Panc1 (cell line): ENCODE results near the gene PRKCZ. TPM values are rescaled to one million over a fixed set of nuclear protein-coding genes. Genes with fewer than 3 reads are reported as not detected.
A peak's percentile ranks its signal among the peaks of the same experiment; 100 is the strongest.

Experiments used
- ATAC-seq: fragments of 200-7000 bp; cut with Tn5 transposase; 2 replicates; pipeline ENCODE4 v1.9.1; 2020; ENCODE audit warnings: mild to moderate bottlenecking, moderate library complexity
- BruUV-seq: library from RNA; stranded (reverse); fragments of 400-500 nt; replicated peaks from 2 replicates; lab custom pipeline; 2021; lab: Mats Ljungman, UMichigan
- CTCF ChIA-PET: fragments of 300-600 bp; sonication (Branson Sonifier 250); formaldehyde crosslinking; loops from one replicate; lab custom pipeline; 2022; ENCODE audit warnings: antibody characterized with exemption; lab: Charles Lee
- POLR2A ChIA-PET: fragments of 300-600 bp; sonication (Branson Sonifier 250); formaldehyde crosslinking; loops from one replicate; lab custom pipeline; 2022; ENCODE audit warnings: antibody characterized with exemption; lab: Charles Lee
- DNase-seq: peaks from one replicate; pipeline ENCODE4 v3.0.0-alpha.2; 2010; ENCODE audit warnings: low read depth, low spot score
- H3K27ac ChIP-seq: 2 replicates; pipeline ENCODE4 v1.5.1; 2011; ENCODE audit warnings: mild to moderate bottlenecking, low read length, inconsistent platforms
- H3K27me3 ChIP-seq: fragments of 200-500 bp; sonication (Bioruptor generic); 2 replicates; pipeline ENCODE4 v1.6.0; 2014; ENCODE audit warnings: low read length, inconsistent platforms; ENCODE audit not compliant: control insufficient read depth, insufficient read depth
- H3K36me3 ChIP-seq: fragments of 200-500 bp; sonication (Bioruptor generic); 2 replicates; pipeline ENCODE4 v1.5.1; 2014; ENCODE audit warnings: inconsistent platforms, mild to moderate bottlenecking, low read length, moderate library complexity; ENCODE audit not compliant: control insufficient read depth, insufficient read depth
- H3K4me1 ChIP-seq: 2 replicates; pipeline ENCODE4 v1.5.1; 2011; ENCODE audit warnings: inconsistent platforms, mild to moderate bottlenecking, low read length, moderate library complexity; ENCODE audit not compliant: control insufficient read depth, insufficient read depth
- H3K4me3 ChIP-seq, 2 experiments: 2 replicates each; pipeline ENCODE4 v1.5.1; 2011 to 2012; ENCODE audit warnings: low read depth in 2 of 2, low read length in 2 of 2, mild to moderate bottlenecking in 2 of 2, inconsistent platforms in 1 of 2, moderate library complexity in 1 of 2
- H3K9me3 ChIP-seq: fragments of 200-500 bp; sonication (Bioruptor generic); 2 replicates; pipeline ENCODE4 v1.5.1; 2014; ENCODE audit warnings: low read depth, mild to moderate bottlenecking, inconsistent platforms, low read length, moderate library complexity; ENCODE audit not compliant: control insufficient read depth, insufficient read depth
- POLR2AphosphoS5 ChIP-seq: IDR thresholded peaks from 2 replicates; pipeline ENCODE4 v1.6.1; 2012; ENCODE audit warnings: mild to moderate bottlenecking, low read depth, low read length, moderate library complexity
- SIN3A ChIP-seq: IDR thresholded peaks from 2 replicates; pipeline ENCODE4 v1.6.1; 2012; ENCODE audit warnings: low read depth, mild to moderate bottlenecking, low read length, moderate library complexity, borderline replicate concordance; ENCODE audit not compliant: insufficient read depth
- TCF7L2 ChIP-seq: IDR thresholded peaks from 2 replicates; pipeline ENCODE4 v1.6.1; 2011; ENCODE audit warnings: mild to moderate bottlenecking, low read depth, low read length, inconsistent platforms
- in situ Hi-C: cut with HindIII; loops from 2 replicates; pipeline ENCODE4 v1.10.0; 2016; ENCODE audit warnings: low sequenced_read_pairs, low pct_unique_long_range_greater_than_20kb
- intact Hi-C: fragments of 100-400 bp; cut with micrococcal nuclease; formaldehyde crosslinking; loops from one replicate; pipeline ENCODE4 v1.10.0; 2022; ENCODE audit not compliant: unreplicated experiment
- total RNA-seq: library from RNA; stranded (reverse); gene quantifications from one replicate; pipeline ENCODE4 v1.2.1, GENCODE V29; 2021; ENCODE audit not compliant: unreplicated experiment
- TF ChIP-seq, protein P1 (sequence below): fragments of 450-650 bp; IDR thresholded peaks from 2 replicates; pipeline ENCODE4 v1.5.1; 2017; ENCODE audit warnings: mild to moderate bottlenecking
- TF ChIP-seq, protein P2 (sequence below), 2 experiments: IDR thresholded peaks; 2 replicates each; pipeline ENCODE4 v1.6.1; 2011 to 2012; ENCODE audit warnings: low read depth in 2 of 2, control low read depth in 1 of 2, low read length in 1 of 2, mild to moderate bottlenecking in 1 of 2, moderate library complexity in 1 of 2; ENCODE audit not compliant: insufficient read depth in 1 of 2

Gene PRKCZ
- total RNA-seq, 1 experiment from 2014 or later, result 26.7 TPM

DNA sequence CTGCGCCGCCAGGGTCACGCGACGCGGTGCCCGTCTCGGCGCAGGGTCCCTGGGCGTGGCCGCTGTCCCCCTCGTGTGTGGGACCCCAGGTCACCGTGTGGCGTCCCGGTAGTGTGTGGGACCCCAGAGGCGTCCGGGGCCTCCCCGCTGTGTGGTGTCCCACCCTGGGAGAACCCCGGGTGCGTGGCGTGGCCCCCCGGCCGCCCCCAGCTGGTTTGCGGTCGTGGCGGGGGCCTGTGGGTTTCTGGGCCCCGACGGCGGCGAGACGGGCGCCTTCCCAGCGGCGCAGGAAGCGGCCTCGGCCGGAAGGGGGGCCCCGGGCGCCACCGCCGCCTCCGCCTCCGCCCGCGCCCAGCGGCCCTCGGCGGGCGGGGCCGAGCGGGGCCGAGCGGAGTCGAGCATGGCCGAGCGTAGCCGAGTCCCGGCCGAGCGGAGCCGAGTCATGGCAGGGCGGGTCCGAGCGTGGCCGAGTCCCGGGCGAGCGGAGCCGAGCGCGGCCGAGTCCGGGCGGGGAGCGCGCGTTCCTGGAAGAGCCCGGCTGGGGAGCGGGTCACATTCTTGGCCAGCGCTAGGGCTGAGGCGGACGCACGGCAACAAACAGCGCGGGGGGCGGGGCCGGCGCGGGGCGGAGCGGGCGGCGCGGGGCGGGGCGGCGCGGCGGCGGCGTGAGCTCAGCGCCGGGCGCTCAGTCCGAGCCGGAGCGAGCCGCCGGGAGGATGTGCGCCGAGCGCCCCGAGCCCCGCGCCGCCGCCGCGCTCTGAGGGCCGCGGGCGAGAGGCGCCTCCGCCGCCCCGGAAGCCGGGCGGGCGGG, 177.3 kb downstream of the PRKCZ start:
- H3K4me1 ChIP-seq, result peaks cover 12% of the 10 kb centered on the region
- BruUV-seq, result no TSS peak
- no peak for DNase-seq
- H3K4me3 ChIP-seq, result peak overlapping the region; percentile 58 to 61
- H3K27me3 ChIP-seq, result no peaks in the 10 kb centered on the region
- CTCF ChIA-PET, result interaction anchor here (0.5 to 0.6 kb wide), 2 partner anchors 28 to 38 kb away, joined by 5 to 10 read pairs; no protein-coding TSS in a partner anchor
- H3K9me3 ChIP-seq, result no peaks in the 10 kb centered on the region
- intact Hi-C loops (no loop called here), in situ Hi-C loops (no loop called here)
- H3K36me3 ChIP-seq, result peaks cover 2% of the 10 kb centered on the region; the same call in 1 of the 2 replicates
- TF ChIP-seq TCF7L2 (no peak), POLR2AphosphoS5 (0 out of 2 replicates have a peak, but pooled peaks have one; percentile 36)
- ATAC-seq, result peak; percentile 86
- peak overlapping the region; percentile 71 for H3K27ac ChIP-seq
- POLR2A ChIA-PET, result interaction anchor here (0.6 kb wide), 1 partner anchor 160 kb away, joined by 3 read pairs; no protein-coding TSS in a partner anchor

DNA sequence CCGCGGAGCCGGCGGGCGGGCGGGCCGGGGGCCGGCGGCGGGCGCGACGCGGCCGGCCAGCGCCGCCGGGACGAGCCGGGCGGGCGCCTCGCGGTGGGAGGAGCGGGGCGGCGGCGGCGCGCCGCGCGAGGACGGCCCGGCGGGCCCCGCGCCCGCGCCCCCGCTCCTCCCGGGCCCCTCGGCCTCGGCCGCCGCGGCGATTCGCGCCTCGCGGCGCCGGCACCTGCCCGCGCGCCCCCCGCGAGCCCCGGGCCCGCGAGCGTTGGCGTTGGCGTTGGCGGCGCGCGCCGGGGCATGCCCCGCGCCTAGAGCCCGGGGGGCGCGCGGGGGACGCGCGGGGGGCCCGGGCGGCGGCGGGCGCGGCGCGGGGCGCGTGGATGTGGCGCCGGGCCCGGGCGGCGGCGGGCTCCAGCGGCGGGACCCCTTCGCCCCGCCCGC, 178.0 kb downstream of the PRKCZ start, which contains the start of gene SKI:
SKI (plus strand) TSS at position 163 of the 438 bp plus-strand sequence. CDS start 448 bp downstream, outside the sequence.
- in situ Hi-C loops (no loop called here), intact Hi-C loops (no loop called here)
- ChIA-PET CTCF (no interaction called here), POLR2A (no interaction called here)
- peak within 1 kb of the TSS; percentile 85 for H3K27ac ChIP-seq
- peak within 1 kb of the TSS; percentile 61 to 68 for H3K4me3 ChIP-seq
- TF ChIP-seq SIN3A (no peak), POLR2AphosphoS5 (no peak), TCF7L2 (no peak)
- TF ChIP-seq, protein P1, sequence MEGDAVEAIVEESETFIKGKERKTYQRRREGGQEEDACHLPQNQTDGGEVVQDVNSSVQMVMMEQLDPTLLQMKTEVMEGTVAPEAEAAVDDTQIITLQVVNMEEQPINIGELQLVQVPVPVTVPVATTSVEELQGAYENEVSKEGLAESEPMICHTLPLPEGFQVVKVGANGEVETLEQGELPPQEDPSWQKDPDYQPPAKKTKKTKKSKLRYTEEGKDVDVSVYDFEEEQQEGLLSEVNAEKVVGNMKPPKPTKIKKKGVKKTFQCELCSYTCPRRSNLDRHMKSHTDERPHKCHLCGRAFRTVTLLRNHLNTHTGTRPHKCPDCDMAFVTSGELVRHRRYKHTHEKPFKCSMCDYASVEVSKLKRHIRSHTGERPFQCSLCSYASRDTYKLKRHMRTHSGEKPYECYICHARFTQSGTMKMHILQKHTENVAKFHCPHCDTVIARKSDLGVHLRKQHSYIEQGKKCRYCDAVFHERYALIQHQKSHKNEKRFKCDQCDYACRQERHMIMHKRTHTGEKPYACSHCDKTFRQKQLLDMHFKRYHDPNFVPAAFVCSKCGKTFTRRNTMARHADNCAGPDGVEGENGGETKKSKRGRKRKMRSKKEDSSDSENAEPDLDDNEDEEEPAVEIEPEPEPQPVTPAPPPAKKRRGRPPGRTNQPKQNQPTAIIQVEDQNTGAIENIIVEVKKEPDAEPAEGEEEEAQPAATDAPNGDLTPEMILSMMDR, result no peak
- TF ChIP-seq, protein P2, sequence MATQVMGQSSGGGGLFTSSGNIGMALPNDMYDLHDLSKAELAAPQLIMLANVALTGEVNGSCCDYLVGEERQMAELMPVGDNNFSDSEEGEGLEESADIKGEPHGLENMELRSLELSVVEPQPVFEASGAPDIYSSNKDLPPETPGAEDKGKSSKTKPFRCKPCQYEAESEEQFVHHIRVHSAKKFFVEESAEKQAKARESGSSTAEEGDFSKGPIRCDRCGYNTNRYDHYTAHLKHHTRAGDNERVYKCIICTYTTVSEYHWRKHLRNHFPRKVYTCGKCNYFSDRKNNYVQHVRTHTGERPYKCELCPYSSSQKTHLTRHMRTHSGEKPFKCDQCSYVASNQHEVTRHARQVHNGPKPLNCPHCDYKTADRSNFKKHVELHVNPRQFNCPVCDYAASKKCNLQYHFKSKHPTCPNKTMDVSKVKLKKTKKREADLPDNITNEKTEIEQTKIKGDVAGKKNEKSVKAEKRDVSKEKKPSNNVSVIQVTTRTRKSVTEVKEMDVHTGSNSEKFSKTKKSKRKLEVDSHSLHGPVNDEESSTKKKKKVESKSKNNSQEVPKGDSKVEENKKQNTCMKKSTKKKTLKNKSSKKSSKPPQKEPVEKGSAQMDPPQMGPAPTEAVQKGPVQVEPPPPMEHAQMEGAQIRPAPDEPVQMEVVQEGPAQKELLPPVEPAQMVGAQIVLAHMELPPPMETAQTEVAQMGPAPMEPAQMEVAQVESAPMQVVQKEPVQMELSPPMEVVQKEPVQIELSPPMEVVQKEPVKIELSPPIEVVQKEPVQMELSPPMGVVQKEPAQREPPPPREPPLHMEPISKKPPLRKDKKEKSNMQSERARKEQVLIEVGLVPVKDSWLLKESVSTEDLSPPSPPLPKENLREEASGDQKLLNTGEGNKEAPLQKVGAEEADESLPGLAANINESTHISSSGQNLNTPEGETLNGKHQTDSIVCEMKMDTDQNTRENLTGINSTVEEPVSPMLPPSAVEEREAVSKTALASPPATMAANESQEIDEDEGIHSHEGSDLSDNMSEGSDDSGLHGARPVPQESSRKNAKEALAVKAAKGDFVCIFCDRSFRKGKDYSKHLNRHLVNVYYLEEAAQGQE (IDR thresholded peaks at IDR 0.05; ENCODE audit: insufficient read depth in 1 of 2, low read depth in 2 of 2, low read length in 1 of 2), result no peak
- no TSS peak for BruUV-seq
- no peaks in the 10 kb centered on the region for H3K27me3 ChIP-seq
- no peak for ATAC-seq
- no peaks in the 10 kb centered on the region for H3K9me3 ChIP-seq
- peaks cover 18% of the 10 kb centered on the region for H3K4me1 ChIP-seq
- peaks cover 2% of the 10 kb centered on the region; the same call in 1 of the 2 replicates for H3K36me3 ChIP-seq
- no peak for DNase-seq
